Cardiac fibroblast (primary cell): ENCODE data around the gene ADGRL3.

Experiments
- DNase-seq, 2 donors: peaks; one replicate each; pipeline versions ENCODE4 v3.0.0 to v3.0.0-alpha.2; 2010; ENCODE audit warnings: low read depth in 2 of 2
- H3K4me3 ChIP-seq, 2 donors: replicated peaks in 1 of 2; 1 replicate in 1 of 2; 2 replicates in 1 of 2; pipeline ENCODE4 v1.5.1; 2011; ENCODE audit warnings: low read depth in 2 of 2, low read length in 2 of 2, mild to moderate bottlenecking in 2 of 2, moderate library complexity in 1 of 2
- TF ChIP-seq, protein P1 (sequence below): IDR thresholded peaks from one replicate; pipeline ENCODE4 v1.5.1; 2011; ENCODE audit warnings: low read depth, mild to moderate bottlenecking, low read length, inconsistent platforms

The ADGRL3 gene

GRCh38 chr4:61853041-61853440, 652.9 kb downstream of the ADGRL3 start:
- no peak for DNase-seq
- TF ChIP-seq, protein P1, sequence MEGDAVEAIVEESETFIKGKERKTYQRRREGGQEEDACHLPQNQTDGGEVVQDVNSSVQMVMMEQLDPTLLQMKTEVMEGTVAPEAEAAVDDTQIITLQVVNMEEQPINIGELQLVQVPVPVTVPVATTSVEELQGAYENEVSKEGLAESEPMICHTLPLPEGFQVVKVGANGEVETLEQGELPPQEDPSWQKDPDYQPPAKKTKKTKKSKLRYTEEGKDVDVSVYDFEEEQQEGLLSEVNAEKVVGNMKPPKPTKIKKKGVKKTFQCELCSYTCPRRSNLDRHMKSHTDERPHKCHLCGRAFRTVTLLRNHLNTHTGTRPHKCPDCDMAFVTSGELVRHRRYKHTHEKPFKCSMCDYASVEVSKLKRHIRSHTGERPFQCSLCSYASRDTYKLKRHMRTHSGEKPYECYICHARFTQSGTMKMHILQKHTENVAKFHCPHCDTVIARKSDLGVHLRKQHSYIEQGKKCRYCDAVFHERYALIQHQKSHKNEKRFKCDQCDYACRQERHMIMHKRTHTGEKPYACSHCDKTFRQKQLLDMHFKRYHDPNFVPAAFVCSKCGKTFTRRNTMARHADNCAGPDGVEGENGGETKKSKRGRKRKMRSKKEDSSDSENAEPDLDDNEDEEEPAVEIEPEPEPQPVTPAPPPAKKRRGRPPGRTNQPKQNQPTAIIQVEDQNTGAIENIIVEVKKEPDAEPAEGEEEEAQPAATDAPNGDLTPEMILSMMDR: no peak
- no peak overlapping the region for H3K4me3 ChIP-seq

DNA sequence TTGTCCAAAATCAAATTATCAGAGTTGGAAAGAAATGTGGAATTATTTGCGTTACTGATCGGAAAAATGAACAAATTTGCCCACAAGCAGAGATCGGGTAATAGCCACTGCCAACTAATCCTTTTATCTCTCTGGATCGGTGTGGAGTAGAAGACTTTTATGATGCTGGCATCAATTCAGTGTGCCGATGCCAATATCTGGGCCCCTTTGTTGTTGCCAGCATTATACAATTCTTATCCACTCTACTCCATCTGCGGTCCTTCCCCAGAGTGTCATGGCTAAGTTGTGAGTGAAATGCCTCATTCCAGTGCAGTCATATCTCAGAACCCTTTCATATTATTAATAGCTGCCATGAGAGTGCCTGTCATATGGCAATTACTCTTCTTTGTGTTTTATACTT, 660.2 kb downstream of the ADGRL3 start:
- no peak for DNase-seq
- TF ChIP-seq, protein P1: no peak
- H3K4me3 ChIP-seq: no peak overlapping the region

DNA sequence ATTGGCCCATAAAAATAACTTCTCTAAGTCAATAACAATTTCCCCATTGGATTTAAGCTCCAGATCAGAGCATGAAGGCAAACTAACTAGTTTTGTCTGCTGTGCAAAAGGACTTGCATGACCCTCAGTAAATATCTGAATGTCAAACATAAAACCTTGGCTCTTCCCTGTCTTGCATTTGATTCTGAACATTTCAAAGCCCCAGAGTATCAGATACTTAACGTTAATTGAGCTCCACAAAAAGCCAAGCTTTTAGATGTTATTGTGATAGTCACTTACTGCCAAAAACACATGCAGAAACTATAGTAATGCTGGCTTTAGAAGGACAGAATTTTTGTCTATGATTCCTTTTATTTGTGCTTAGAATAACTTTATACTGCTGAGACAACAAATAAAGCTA, 664.2 kb downstream of the ADGRL3 start:
- no peak for DNase-seq
- TF ChIP-seq, protein P1: no peak

GRCh38 chr4:61866378-61867030, 666.4 kb downstream of the ADGRL3 start:
- H3K4me3 ChIP-seq: no peak overlapping the region
- TF ChIP-seq, protein P1: no peak
- no peak for DNase-seq

More for the DNA sequence above, 664.2 kb downstream of the ADGRL3 start:
- H3K4me3 ChIP-seq: no peak overlapping the region

DNA sequence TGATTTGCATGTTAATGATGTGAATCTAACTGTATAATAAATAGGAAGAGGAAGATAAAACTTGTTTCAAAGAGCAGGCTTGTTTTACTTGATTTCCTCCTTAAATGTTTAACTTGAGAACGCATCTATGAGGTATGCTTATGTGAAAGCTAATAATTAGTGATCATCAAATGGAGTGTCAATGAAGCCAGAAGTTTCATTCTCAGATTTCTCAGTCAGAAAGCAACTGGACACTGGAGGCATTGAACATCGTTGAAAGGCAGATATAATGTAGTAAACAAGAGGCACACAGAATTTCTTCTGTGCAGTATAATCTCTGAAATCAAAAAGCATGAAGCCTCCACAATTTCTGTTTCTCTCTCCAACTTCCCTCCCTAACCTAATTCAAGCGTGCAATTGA, 672.9 kb downstream of the ADGRL3 start:
- no peak for DNase-seq
- TF ChIP-seq, protein P1: no peak
- H3K4me3 ChIP-seq: no peak overlapping the region

DNA sequence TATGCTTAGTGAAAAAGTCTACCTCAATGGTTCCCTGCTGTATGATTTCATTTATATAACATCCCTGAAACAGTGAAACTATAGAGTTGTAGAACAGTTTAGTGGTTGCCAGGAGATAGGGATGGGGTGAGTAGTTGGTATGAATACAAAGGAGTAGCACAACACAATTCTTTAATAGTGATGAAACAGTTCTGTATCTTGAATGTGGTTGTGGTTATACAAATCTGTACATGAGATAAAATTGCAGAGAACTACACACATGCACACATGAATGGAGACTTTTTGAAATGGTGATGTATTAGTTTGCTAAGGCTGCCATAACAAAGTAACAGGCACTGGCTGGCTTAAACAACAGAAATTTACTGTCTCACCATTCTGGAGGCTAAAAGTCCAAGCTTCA, 677.1 kb downstream of the ADGRL3 start:
- TF ChIP-seq, protein P1: no peak
- peak in 1 of 2 donors; percentile 6 for DNase-seq
- no peak overlapping the region for H3K4me3 ChIP-seq

- TF ChIP-seq, protein P1: no peak
- peak in 1 of 2 donors; percentile 48 for DNase-seq
- no peak overlapping the region for H3K4me3 ChIP-seq
Measured at GRCh38 chr4:61877893-61878292, 677.8 kb downstream of the ADGRL3 start.
